Measurements from ENCODE around the gene PRG2. TPM values are rescaled to one million over a fixed set of nuclear protein-coding genes. Genes with fewer than 3 reads are reported as not detected.

Gene PRG2
- total RNA-seq, 2 experiments from 2014 or later = 1.1 TPM; not detected in 1

GRCh38 chr11:57349491-57350274 is 40.8 kb downstream of the PRG2 start:
- TF ChIP-seq CTCF (conservative IDR thresholded peaks at IDR 0.05; ENCODE audit: low read length) = peak; percentile 84
- TF ChIP-seq EZH2phosphoT487 (IDR thresholded peaks at IDR 0.05; ENCODE audit: borderline replicate concordance, low read depth, low read length) = no peak
- intact Hi-C loops (cut with micrococcal nuclease; ENCODE audit: unreplicated experiment) = loop anchor here (5.0 kb wide), 2 partner anchors 108 to 183 kb away; partner anchors contain the start of gene TIMM10
- H3K4me2 ChIP-seq (ENCODE audit: low read length) = no peak overlapping the region
- H3K4me1 ChIP-seq (ENCODE audit: insufficient read depth, low read length, poor library complexity, severe bottlenecking) = peaks cover 4% of the 10 kb centered on the region
- peak; percentile 51 for DNase-seq (ENCODE audit: low spot score)
- no TSS peak for BruUV-seq (replicated peaks)
- no peak overlapping the region for H3K4me3 ChIP-seq (ENCODE audit: low read depth, low read length, poor library complexity, severe bottlenecking)
- H3K27ac ChIP-seq (ENCODE audit: low read depth, low read length, poor library complexity, severe bottlenecking) = no peak overlapping the region
- no peaks in the 10 kb centered on the region for H3K9me3 ChIP-seq (ENCODE audit: low read length)
- H2AFZ ChIP-seq (ENCODE audit: low read length) = no peak overlapping the region
- ChIA-PET POLR2A (interaction anchor here (0.7 kb wide), 1 partner anchor 75 kb away, joined by 8 read pairs; no protein-coding TSS in a partner anchor), CTCF (ENCODE audit: unreplicated experiment) (interaction anchor here (0.6 kb wide), 1 partner anchor 74 kb away, joined by 4 read pairs; no protein-coding TSS in a partner anchor)
- H3K9me2 ChIP-seq (ENCODE audit: insufficient read depth, low read length) = no peaks in the 10 kb centered on the region
- no peaks in the 10 kb centered on the region for H3K79me2 ChIP-seq (ENCODE audit: insufficient read depth, low read depth, low read length)
- H3K36me3 ChIP-seq (ENCODE audit: insufficient read depth, low read length) = no peaks in the 10 kb centered on the region
- no peaks in the 10 kb centered on the region for H4K20me1 ChIP-seq (ENCODE audit: insufficient read depth, low read length)

GRCh38 chr11:57348636-57349313 is 41.7 kb downstream of the PRG2 start:
- POLR2A ChIA-PET = no interaction called here
- Histone ChIP-seq H3K4me1 (ENCODE audit: insufficient read depth, low read length, poor library complexity, severe bottlenecking) (peaks cover 4% of the 10 kb centered on the region), H3K79me2 (ENCODE audit: insufficient read depth, low read depth, low read length) (no peaks in the 10 kb centered on the region), H3K36me3 (ENCODE audit: insufficient read depth, low read length) (no peaks in the 10 kb centered on the region), H2AFZ (ENCODE audit: low read length) (no peak overlapping the region), H4K20me1 (ENCODE audit: insufficient read depth, low read length) (no peaks in the 10 kb centered on the region), H3K9me3 (ENCODE audit: low read length) (no peaks in the 10 kb centered on the region), H3K9me2 (ENCODE audit: insufficient read depth, low read length) (no peaks in the 10 kb centered on the region), H3K27ac (ENCODE audit: low read depth, low read length, poor library complexity, severe bottlenecking) (no peak overlapping the region), H3K4me3 (ENCODE audit: low read depth, low read length, poor library complexity, severe bottlenecking) (no peak overlapping the region), H3K4me2 (ENCODE audit: low read length) (no peak overlapping the region)
- BruUV-seq (replicated peaks) = no TSS peak
- CTCF ChIA-PET (ENCODE audit: unreplicated experiment) = no interaction called here
- intact Hi-C loops (cut with micrococcal nuclease; ENCODE audit: unreplicated experiment) = loop anchor here (5.0 kb wide), 2 partner anchors 109 to 184 kb away; partner anchors contain the start of gene TIMM10
- DNase-seq (ENCODE audit: low spot score) = no peak
- no peak for TF ChIP-seq EZH2phosphoT487 (IDR thresholded peaks at IDR 0.05; ENCODE audit: borderline replicate concordance, low read depth, low read length)
- TF ChIP-seq CTCF (conservative IDR thresholded peaks at IDR 0.05; ENCODE audit: low read length) = no peak
